ENCODE measurements around the gene AUTS2. TPM values are rescaled to one million over a fixed set of nuclear protein-coding genes. Genes with fewer than 3 reads are reported as not detected.

The AUTS2 gene
- total RNA-seq, 2 donors from 2014 or later = 8.6 TPM

- H3K9me3 ChIP-seq = no peaks in the 10 kb centered on the region
- H3K27ac ChIP-seq = no peak overlapping the region
- H3K27me3 ChIP-seq = no peaks in the 10 kb centered on the region
- peak; percentile 23 to 68 for TF ChIP-seq CTCF (IDR thresholded peaks at IDR 0.05)
- H3K4me3 ChIP-seq = no peak overlapping the region
- peaks cover 0 to 8% of the 10 kb centered on the region in 2 donors for H3K4me1 ChIP-seq
- H3K36me3 ChIP-seq = no peaks in the 10 kb centered on the region
- no peak for DNase-seq (ENCODE audit: low spot score)
Measured at GRCh38 chr7:70040970-70041766, 442.9 kb downstream of the AUTS2 start.

GRCh38 chr7:70042533-70042932, 444.3 kb downstream of the AUTS2 start:
- Histone ChIP-seq H3K4me1 (peaks cover 0 to 8% of the 10 kb centered on the region in 2 donors), H3K27ac (no peak overlapping the region), H3K36me3 (no peaks in the 10 kb centered on the region), H3K27me3 (no peaks in the 10 kb centered on the region), H3K4me3 (no peak overlapping the region), H3K9me3 (no peaks in the 10 kb centered on the region)
- peak in 1 of 2 donors; percentile 58 for TF ChIP-seq CTCF (IDR thresholded peaks at IDR 0.05)
- no peak for DNase-seq (ENCODE audit: low spot score)

- no peak for DNase-seq (ENCODE audit: low spot score)
- Histone ChIP-seq H3K4me1 (peaks cover 0 to 8% of the 10 kb centered on the region in 2 donors), H3K4me3 (no peak overlapping the region), H3K27ac (no peak overlapping the region), H3K9me3 (no peaks in the 10 kb centered on the region), H3K36me3 (no peaks in the 10 kb centered on the region), H3K27me3 (no peaks in the 10 kb centered on the region)
- no peak for TF ChIP-seq CTCF (IDR thresholded peaks at IDR 0.05)
Measured at GRCh38 chr7:70043015-70043538, 444.8 kb downstream of the AUTS2 start.

- peaks cover 0 to 8% of the 10 kb centered on the region in 2 donors for H3K4me1 ChIP-seq
- H3K36me3 ChIP-seq = no peaks in the 10 kb centered on the region
- no peaks in the 10 kb centered on the region for H3K27me3 ChIP-seq
- TF ChIP-seq CTCF (IDR thresholded peaks at IDR 0.05) = no peak
- H3K9me3 ChIP-seq = no peaks in the 10 kb centered on the region
- no peak for DNase-seq (ENCODE audit: low spot score)
- no peak overlapping the region for H3K4me3 ChIP-seq
- no peak overlapping the region for H3K27ac ChIP-seq
Measured at GRCh38 chr7:70044064-70044463, 445.8 kb downstream of the AUTS2 start.

GRCh38 chr7:70044525-70044924, 446.2 kb downstream of the AUTS2 start:
- no peak overlapping the region for H3K4me3 ChIP-seq
- no peak for TF ChIP-seq CTCF (IDR thresholded peaks at IDR 0.05)
- no peaks in the 10 kb centered on the region for H3K36me3 ChIP-seq
- no peaks in the 10 kb centered on the region for H3K27me3 ChIP-seq
- no peak overlapping the region for H3K27ac ChIP-seq
- no peaks in the 10 kb centered on the region for H3K9me3 ChIP-seq
- H3K4me1 ChIP-seq = peaks cover 0 to 8% of the 10 kb centered on the region in 2 donors
- no peak for DNase-seq (ENCODE audit: low spot score)

Measured in right atrium auricular region (tissue), 2 donors.